DMS79 treated with DMSO at 0.1 percent for 48 hours (cell line): Measurements from ENCODE around the gene CHMP1A.

Experiments used
- DNase-seq: peaks from one replicate; lab custom pipeline; 2025; lab: John Stamatoyannopoulos, UW

CHMP1A gene

DNA sequence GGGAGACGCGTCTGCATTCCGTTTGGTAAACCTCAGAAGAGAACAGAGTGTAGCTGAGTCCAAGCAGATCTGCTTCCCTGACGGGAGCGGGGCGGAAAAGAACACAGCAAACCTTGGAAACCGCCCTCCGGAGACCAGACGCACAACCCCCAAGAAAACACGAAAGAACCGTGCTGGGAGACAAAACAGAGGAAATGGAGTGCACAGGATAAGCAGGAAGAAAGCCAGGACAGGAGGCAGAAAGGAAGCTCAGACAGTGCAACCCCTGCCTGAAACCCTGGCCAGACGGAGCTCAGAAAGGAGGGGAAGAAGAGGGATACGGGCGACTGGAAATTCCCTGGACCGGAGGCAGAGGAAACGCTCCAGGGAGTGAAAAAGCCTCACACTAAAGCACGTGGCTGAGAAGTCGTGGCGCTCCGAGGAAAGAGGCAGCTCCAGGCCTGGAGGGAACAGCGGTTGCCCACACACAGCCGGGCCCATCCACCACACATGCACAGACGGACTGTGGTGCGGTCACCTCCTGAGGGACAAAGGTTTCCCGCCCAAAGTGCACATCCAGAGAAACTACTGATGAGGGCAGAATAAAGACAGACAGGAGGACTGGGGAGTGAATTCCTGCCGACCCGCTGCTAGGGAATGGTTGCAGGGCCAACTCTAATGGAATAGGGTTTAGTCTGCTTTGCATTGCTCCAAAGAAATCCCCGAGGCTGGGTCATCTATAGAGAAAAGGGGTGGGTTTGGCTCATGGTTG, 33.8 kb downstream of the CHMP1A start:
- no peak for DNase-seq

DNA sequence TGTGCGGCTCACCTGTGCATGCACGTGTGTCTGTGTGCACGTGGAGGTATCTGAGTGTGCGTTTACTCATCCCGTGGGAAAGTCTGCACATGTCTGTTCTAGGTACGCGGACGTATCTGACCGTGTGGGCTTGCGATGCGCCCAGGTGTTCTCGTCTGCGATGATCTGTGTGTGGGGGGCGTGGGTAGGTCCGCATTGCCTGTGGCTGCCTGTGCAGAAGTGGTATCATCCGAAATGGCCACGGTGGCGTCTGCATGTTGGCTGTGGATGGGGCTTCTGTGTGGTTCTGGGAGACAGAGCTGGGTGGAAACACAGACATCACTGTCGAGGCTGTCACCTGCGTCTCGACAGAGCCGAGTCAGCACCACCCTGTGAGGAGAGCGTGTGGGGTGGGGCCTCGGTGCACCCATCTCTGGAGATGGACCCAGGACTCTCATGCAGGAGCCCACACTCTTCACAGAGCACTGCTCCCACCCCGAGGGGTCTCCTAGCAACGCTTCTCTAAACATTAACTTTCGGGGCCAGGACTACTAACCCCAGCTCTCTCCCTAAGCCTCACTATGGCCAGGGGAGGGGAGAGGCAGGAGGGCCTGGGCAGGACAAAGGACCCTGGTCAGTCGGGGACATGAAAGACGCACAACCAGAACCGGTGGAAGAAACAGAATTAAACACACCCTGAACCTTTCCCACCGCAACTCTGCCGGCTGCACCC, 35.7 kb downstream of the CHMP1A start:
- no peak for DNase-seq

DNA sequence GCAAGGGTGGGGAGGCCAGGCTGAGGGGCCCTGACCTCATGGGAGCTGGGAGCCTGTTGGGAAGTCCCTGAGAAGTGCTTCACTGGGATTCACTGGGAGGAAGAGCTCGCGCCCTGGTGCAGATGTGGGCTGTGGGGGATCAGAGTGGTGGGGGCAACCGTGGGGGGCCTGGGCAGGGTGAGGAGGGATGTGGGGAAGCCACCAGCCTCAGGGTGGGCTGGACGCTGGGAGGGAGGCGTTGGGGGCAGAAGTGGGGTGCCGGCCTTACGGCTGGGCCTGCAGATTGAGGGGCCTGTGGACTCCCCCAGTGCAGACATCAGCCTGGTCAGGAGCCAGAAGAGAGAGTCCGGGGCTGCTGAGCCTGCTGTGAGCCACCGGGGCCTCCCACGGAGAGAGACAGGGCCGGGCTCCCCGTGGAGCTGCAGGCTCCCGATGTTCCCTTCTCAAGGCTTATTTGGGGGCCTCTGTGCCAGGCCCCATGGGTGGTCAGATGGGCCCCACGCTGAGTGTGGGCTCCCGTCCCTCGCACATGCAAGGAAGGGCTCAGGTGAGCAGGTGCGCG, 36.3 kb downstream of the CHMP1A start:
- DNase-seq: no peak

GRCh38 chr16:89620406-89620841, 37.1 kb downstream of the CHMP1A start:
- DNase-seq: no peak

DNA sequence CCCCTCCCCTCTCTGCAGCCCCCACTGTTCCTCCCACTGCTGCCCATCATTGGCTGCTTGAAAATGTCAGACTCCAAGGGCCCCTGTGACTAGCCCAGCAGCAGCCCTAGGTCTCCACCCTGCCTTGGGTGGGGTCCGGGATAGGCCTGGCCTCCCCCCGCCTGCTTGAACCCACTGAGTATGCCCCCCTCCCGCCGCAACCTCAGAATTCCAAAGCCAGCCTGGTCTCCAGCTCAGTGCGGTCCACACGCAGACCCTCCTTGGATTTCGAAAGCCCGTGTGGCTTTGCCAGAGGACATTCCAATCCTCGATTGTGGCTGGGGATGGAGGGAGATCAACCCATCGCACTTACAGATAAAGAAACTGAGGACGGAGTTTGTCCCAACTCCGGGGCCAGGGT, 37.7 kb downstream of the CHMP1A start:
- no peak for DNase-seq

DNA sequence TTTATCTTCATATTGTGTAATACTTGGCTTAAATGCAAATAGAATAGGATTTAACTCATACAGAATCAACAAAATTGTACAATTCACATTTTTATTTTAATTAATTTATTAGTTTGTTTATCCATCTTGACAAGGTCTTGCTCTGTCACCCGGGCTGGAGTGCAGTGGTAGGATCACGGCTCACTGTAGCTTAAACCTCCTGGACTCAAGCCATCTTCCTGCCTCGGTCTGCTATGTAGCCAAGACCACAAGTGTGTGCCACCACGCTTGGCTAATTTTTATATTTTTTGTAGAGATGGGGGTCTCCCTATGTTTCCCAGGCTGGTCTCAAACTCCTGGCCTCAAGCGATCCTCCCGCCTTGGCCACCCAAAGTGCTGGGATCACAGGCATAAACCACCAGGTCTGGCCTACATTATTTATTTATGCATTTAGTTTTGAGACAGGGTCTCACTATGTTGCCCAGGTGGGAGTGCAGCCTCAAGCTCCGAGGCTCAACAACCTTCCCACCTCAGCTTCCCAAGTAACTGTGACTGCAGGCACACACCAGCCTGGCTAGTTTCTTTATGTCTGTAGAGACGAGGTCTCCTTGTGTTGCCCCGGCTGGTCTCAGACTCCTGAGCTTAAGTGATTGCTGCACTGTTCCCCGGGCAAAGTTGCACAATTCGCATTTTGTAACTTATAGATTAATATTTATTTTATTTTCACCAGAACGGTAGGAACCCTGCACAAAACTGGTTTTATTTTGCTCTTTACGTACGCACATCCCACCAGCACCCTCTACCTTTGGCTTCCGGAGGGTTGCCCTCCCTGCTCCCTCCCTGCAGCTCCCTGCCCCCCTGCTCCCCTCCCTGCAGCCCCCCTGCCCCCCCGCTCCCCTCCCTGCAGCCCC, 39.2 kb downstream of the CHMP1A start:
- peak; percentile 44 for DNase-seq

- no peak for DNase-seq
These were observed 40.5 kb downstream of the CHMP1A start for GRCh38 chr16:89617036-89617435.

DNA sequence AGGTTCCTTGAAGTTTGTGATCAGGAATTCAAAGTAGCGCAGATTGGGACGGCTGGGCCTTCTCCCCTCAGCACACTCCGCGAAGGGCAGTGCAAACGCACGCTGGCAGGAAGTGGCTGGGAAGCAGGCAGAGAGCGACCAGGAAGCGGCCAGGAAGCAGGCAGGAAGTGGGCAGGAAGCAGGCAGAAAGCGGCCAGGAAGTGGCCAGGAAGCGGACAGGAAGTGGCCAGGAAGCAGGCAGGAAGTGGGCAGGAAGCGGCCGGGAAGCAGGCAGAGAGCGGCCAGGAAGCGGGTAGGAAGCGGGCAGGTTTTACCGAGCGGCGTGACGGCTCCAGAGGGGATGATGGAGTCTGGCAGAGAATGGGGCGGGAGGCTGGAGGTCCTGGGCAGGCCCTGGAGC, 40.9 kb downstream of the CHMP1A start:
- DNase-seq: no peak

- no peak for DNase-seq
These were observed 41.9 kb downstream of the CHMP1A start for GRCh38 chr16:89615596-89616090.

- no peak for DNase-seq
These were observed 42.3 kb downstream of the CHMP1A start for GRCh38 chr16:89615176-89615575.

DNA sequence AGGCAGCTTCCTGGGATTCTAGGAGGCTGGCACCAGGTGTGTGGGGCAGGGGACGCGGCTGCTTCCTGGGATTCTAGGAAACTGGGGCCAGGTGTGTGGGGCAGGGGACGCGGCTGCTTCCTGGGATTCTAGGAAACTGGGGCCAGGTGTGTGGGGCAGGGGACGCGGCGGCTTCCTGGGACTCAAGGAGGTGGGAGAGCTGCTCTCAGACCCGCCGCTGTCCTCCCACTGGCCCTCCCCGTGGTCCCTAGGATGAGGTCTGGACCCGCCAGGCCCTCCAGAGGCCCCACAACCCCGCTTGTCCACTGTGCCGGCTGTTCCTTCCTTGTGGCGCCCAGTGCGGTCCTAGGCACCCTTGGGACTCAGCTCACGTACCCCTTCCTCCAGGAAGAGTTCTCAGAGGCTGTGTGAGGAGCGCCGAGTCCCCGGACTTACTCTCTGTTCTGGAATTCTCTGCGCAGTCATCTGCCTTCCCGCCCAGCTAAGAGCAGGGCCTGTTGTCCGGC, 43.5 kb downstream of the CHMP1A start:
- DNase-seq: no peak

DNA sequence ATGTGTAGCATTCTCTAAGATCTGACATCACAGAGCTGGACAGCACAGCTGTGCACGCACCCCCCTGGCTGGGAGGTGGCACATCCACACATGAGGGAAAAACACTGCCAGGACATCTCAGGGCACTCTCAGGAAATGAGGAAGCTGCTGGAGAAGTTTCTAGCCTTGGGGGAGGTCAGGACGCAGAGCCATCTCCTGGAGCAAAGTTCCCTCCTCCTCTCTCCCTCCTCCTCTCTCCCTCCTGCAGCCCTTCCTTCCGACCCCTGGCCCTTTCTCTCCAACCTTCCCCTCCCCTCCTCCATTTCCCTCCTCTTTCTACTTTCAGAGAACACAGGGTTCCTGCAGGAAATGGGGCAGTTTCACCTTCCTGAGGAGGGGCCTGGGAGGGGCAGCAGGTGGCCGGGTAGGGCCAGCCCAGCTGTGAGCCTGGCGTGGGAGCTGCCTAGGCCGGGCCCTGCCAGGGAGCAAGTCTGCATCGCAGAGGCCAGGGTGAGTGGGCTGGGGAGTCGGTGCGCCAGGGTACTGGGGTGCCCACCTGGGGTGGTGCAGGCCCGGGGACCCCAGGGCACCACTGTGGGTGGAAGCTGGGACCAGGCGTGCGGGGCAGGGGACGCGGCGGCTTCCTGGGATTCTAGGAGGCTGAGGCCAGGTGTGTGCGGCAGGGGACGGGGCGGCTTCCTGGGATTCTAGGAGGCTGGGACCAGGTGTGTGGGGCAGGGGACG, 44.1 kb downstream of the CHMP1A start, which contains the start of gene DPEP1:
TSS of gene DPEP1 (plus strand) at position 412 of the 723 bp plus-strand sequence. CDS start 16,769 bp downstream, outside the sequence.
- DNase-seq: no peak

DNA sequence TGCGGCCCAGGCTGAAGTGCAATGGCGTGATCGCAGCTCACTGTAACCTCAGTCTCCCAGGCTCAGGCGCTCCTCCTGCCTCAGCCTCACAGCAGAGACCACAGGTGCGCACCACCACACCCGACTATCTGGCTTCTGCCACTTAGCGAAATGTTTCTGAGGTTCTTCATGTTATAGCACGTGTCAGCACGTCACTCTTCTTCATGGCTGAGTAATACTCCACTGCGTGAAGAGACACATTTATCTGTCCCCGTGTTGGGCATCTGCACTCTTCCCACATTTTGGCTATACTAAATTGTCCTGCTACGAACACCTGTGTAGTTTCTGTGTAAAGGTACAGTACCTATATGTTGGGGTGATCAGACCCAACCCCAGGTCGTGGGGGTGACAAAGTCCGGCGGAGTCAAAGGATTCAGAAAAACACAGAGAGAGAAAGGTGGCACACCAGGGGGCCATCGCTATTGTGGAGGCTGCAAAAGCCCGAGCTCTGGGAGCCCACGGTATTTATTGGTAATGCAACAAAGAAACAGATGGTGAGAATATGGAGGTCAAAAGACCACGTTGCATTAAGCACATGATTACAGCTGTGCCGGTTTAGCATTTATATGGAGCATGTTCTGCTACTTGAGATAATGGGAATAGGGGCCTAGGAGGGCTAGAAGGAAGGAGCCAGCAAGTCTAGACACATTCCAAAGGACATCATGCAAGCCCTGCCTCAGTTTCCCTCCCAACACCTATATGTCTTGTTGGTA, 44.9 kb downstream of the CHMP1A start:
- no peak for DNase-seq

DNA sequence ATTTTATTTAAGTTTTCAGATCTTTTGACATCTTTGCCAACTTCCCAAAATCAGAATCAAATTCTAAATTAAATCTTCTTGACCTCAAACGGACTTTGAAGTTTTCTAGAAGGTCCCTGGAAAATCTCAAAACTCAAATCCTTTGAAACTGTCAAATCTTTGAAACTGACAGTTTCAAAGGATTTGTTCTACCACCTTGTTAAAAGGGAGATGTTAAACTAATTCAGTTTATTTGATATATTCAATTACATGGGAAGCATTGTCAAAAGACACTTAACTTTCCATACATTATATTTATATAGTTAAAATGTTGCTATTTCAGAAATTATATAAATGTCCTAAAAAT, 47.4 kb downstream of the CHMP1A start:
- DNase-seq: no peak

- no peak for DNase-seq
These were observed 49.4 kb downstream of the CHMP1A start for GRCh38 chr16:89607937-89608740.

GRCh38 chr16:89607453-89607852, 50.1 kb downstream of the CHMP1A start:
- no peak for DNase-seq

DNA sequence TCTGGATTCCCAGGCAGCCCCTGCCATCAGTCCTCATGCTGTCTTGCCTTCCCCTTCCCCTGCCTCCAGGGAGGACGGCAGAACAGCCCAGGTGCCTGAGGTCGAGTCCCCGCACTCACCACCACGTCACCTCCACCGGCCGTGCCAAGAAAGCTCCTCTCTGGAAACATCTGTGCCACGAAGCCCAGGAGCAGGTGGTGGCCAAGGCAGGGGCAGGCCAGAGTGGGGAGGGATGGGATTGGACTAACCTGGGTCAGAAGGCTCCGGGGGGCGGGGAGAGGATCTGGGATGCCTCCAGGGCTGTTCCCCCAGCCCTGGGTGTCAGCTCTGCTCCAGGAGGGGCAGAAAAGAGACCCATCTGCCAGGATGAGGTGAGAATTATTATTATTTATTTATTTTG, 51.5 kb downstream of the CHMP1A start:
- DNase-seq: no peak

DNA sequence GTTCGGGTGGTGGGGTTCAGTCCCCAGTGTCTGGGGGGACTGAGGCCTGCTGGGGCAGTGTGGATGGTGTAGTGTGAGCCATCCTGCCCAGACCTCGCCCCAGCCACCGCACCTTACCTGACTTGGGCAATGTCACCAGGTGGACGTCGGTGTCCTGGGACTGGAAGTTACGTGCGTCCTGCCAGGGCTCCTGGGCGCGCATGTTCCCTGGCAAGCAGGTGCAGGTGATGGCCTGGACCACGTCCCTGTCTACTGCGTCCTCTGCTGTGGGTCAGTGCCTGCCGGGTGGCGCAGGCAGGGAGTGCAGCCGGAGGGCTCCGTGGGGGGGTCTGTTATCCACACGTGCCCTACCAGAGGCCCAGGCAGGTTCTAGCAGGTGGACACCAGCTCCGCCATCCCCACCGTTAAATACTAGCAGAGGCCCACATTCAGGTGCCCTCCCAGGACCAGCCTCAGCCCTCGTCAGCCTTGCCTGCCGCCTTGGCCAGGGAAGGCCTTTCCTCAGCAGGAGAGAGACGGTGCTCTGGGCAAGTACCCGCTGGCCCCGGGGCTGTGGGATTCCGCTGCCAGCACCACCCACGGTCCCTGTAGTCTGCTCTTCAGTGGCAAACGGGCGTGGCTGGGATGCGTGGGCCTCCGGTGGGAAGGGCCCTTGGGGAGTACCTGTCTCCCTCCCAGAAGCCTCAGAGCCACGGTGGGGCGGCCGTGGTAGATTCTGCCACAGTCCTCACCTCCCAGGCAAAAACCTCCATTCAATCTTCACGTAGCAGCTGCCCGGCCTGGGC, 52.1 kb downstream of the CHMP1A start:
- no peak for DNase-seq

GRCh38 chr16:89604764-89605163, 52.7 kb downstream of the CHMP1A start:
- no peak for DNase-seq
